GM21515 (cell line): Measurements from ENCODE around the gene MXRA8.

Source experiments
- ATAC-seq: cut with Tn5 transposase; IDR thresholded peaks from one replicate; pipeline ENCODE4 v1.9.1; 2021; ENCODE audit not compliant: unreplicated experiment

Gene MXRA8

GRCh38 chr1:1352786-1353388, 5.5 kb downstream of the MXRA8 start:
- ATAC-seq = no peak

GRCh38 chr1:1351511-1352427, 6.6 kb downstream of the MXRA8 start:
- no peak for ATAC-seq

- peak; percentile 57 for ATAC-seq
Measured at GRCh38 chr1:1349256-1350012, 8.9 kb downstream of the MXRA8 start, which contains the start of gene DVL1. TSS of gene DVL1 (minus strand) at chr1:1349418. CDS start at chr1:1349065, 353 bp downstream.

GRCh38 chr1:1348420-1349255, 9.7 kb downstream of the MXRA8 start:
- peak; percentile 9 for ATAC-seq

GRCh38 chr1:1347663-1348419, 10.5 kb downstream of the MXRA8 start:
- no peak for ATAC-seq

GRCh38 chr1:1347026-1347595, 11.2 kb downstream of the MXRA8 start:
- ATAC-seq = no peak

- ATAC-seq = no peak
Measured at GRCh38 chr1:1346501-1346890, 11.9 kb downstream of the MXRA8 start.

GRCh38 chr1:1345860-1346500, 12.4 kb downstream of the MXRA8 start:
- ATAC-seq = no peak

GRCh38 chr1:1345384-1345783, 13.0 kb downstream of the MXRA8 start:
- no peak for ATAC-seq

- ATAC-seq = no peak
Measured at GRCh38 chr1:1344655-1345361, 13.5 kb downstream of the MXRA8 start.

GRCh38 chr1:1343811-1344421, 14.4 kb downstream of the MXRA8 start:
- no peak for ATAC-seq

GRCh38 chr1:1342584-1343115, 15.7 kb downstream of the MXRA8 start:
- ATAC-seq = no peak

GRCh38 chr1:1342061-1342562, 16.2 kb downstream of the MXRA8 start:
- ATAC-seq = no peak

GRCh38 chr1:1341549-1342021, 16.8 kb downstream of the MXRA8 start:
- ATAC-seq = no peak

GRCh38 chr1:1340791-1341548, 17.4 kb downstream of the MXRA8 start:
- ATAC-seq = no peak

GRCh38 chr1:1340185-1340584, 18.2 kb downstream of the MXRA8 start:
- ATAC-seq = no peak

- no peak for ATAC-seq
Measured at GRCh38 chr1:1338278-1338677, 20.1 kb downstream of the MXRA8 start.
